GM21526 (cell line): ENCODE data around the gene RNF121.
A peak's percentile ranks its signal among the peaks of the same experiment; 100 is the strongest.

Experiments
- ATAC-seq: cut with Tn5 transposase; IDR thresholded peaks from one replicate; pipeline ENCODE4 v1.9.1; 2021; ENCODE audit warnings: moderate library complexity; ENCODE audit not compliant: unreplicated experiment, low FRiP score

RNF121 gene

GRCh38 chr11:71979602-71980001 lies 50.8 kb downstream of the RNF121 start:
- no peak for ATAC-seq

GRCh38 chr11:71986131-71986530 lies 57.3 kb downstream of the RNF121 start:
- no peak for ATAC-seq

- no peak for ATAC-seq
Observed at GRCh38 chr11:71987521-71987920, 58.7 kb downstream of the RNF121 start.

- ATAC-seq = no peak
Observed at GRCh38 chr11:71988050-71988449, 59.2 kb downstream of the RNF121 start.

GRCh38 chr11:71990701-71991100 lies 61.9 kb downstream of the RNF121 start:
- ATAC-seq = no peak

GRCh38 chr11:71991494-71991893 lies 62.6 kb downstream of the RNF121 start:
- peak; percentile 57 for ATAC-seq

GRCh38 chr11:71992136-71992730 lies 63.4 kb downstream of the RNF121 start:
- no peak for ATAC-seq

- ATAC-seq = no peak
Observed at GRCh38 chr11:71994786-71995185, 65.9 kb downstream of the RNF121 start.

- no peak for ATAC-seq
Observed at GRCh38 chr11:71995726-71996291, 67.0 kb downstream of the RNF121 start.

- ATAC-seq = no peak
Observed at GRCh38 chr11:71996517-71996916, 67.7 kb downstream of the RNF121 start.

- no peak for ATAC-seq
Observed at GRCh38 chr11:71996946-71997345, 68.1 kb downstream of the RNF121 start.

- ATAC-seq = no peak
Observed at GRCh38 chr11:71997594-71997993, 68.7 kb downstream of the RNF121 start.

- ATAC-seq = no peak
Observed at GRCh38 chr11:71998061-71998460, 69.2 kb downstream of the RNF121 start.

- no peak for ATAC-seq
Observed at GRCh38 chr11:71998649-71999310, 69.9 kb downstream of the RNF121 start, which contains the start of gene IL18BP. Gene IL18BP (plus strand): TSS chr11:71998909. CDS start chr11:71999985, 1,076 bp downstream.

- ATAC-seq = no peak
Observed at GRCh38 chr11:71999362-71999761, 70.5 kb downstream of the RNF121 start.

- no peak for ATAC-seq
Observed at GRCh38 chr11:71999798-72000197, 71.0 kb downstream of the RNF121 start.

- ATAC-seq = no peak
Observed at GRCh38 chr11:72000202-72000867, 71.5 kb downstream of the RNF121 start.

- ATAC-seq = no peak
Observed at GRCh38 chr11:72001285-72001684, 72.4 kb downstream of the RNF121 start.

- no peak for ATAC-seq
Observed at GRCh38 chr11:72001834-72002591, 73.2 kb downstream of the RNF121 start.

GRCh38 chr11:72002841-72003775 lies 74.3 kb downstream of the RNF121 start:
- ATAC-seq = no peak
